Stomach (tissue), 9 donors: Measurements from ENCODE around the gene BCAS3. TPM values are rescaled to one million over a fixed set of nuclear protein-coding genes. Genes with fewer than 3 reads are reported as not detected.
"Not testable (repeated sequence)": the region's sequence is repeated elsewhere in the genome, so short reads cannot be mapped to it uniquely, and the experiment has no call there.

Experiments used
- DNase-seq, 2 donors: peaks; one replicate each; pipeline versions ENCODE4 v3.0.0 to v3.0.0-alpha.2; 2013 to 2019
- H3K27ac ChIP-seq, 5 donors: fragments of 200-600 bp in 4 of 5; sonication (generic) in 4 of 5; one replicate each; pipeline ENCODE4 v1.5.1; 2013 to 2019; ENCODE audit warnings: mild to moderate bottlenecking in 1 of 5, moderate library complexity in 1 of 5
- H3K27me3 ChIP-seq, 3 donors: fragments of 200-600 bp; sonication (generic); one replicate each; pipeline ENCODE4 v1.5.1; 2017 to 2019; ENCODE audit warnings: mixed run types in 1 of 3
- H3K36me3 ChIP-seq, 4 donors: fragments of 200-600 bp; sonication (generic); 1 replicate in 3 of 4; 2 replicates in 1 of 4; pipeline ENCODE4 v1.5.1; 2016 to 2019
- H3K4me1 ChIP-seq, 4 donors: fragments of 200-600 bp; sonication (generic); one replicate each; pipeline ENCODE4 v1.5.1; 2016 to 2019
- H3K4me3 ChIP-seq, 4 donors: fragments of 200-600 bp; sonication (generic) in 3 of 4; one replicate each; pipeline ENCODE4 v1.5.1; 2016 to 2019; ENCODE audit warnings: mild to moderate bottlenecking in 1 of 4
- H3K9me3 ChIP-seq, 4 donors: fragments of 200-600 bp; sonication (generic); one replicate each; pipeline ENCODE4 v1.5.1; 2016 to 2019
- EP300 ChIP-seq: sonication (generic); formaldehyde crosslinking; IDR thresholded peaks from one replicate; pipeline ENCODE4 v1.6.1; 2017; ENCODE audit warnings: antibody characterized with exemption
- POLR2A ChIP-seq, 4 donors: fragments of 450-650 bp; IDR thresholded peaks; one replicate each; pipeline ENCODE4 v1.6.1; 2016; ENCODE audit warnings: antibody characterized with exemption in 4 of 4, control low read depth in 2 of 4, mild to moderate bottlenecking in 1 of 4, moderate library complexity in 1 of 4
- POLR2AphosphoS5 ChIP-seq, 3 donors: sonication (generic); formaldehyde crosslinking; IDR thresholded peaks; one replicate each; pipeline ENCODE4 v1.6.1; 2016; ENCODE audit warnings: antibody characterized with exemption in 3 of 3
- WGBS, 5 donors: extraction: QIAGEN DNeasy Blood & Tissue Kit in 3 of 5; methylation state at CpG; one replicate each; pipeline versions ENCODE4 v1.1.5 to v1.1.7; 2013 to 2018; 5-methylcytosine and 5-hydroxymethylcytosine counted together
- intact Hi-C: fragments of 100-400 bp; cut with DNase I; formaldehyde crosslinking; loops from one replicate; pipeline ENCODE4 v1.15.1; 2023; ENCODE audit warnings: low total_unique reads
- polyA plus RNA-seq, 3 donors: library from polyadenylated mRNA; stranded (reverse); fragments of 200-250 nt; gene quantifications; one replicate each; pipeline ENCODE4 v1.2.3, GENCODE V29; 2013
- total RNA-seq, 5 donors: library from RNA; depleted of rRNA; stranded (reverse); fragments of >200 nt; gene quantifications; one replicate each; pipeline versions ENCODE4 v1.1.0 to v1.2.3, GENCODE V29; 2014 to 2016
- TF ChIP-seq, protein P1 (sequence below), 7 experiments: fragments of 450-650 bp in 4 of 7; fragments of 200-600 bp in 3 of 7; sonication (generic) in 3 of 7; IDR thresholded peaks; one replicate each; pipeline ENCODE4 v1.5.1; 2016 to 2019; ENCODE audit warnings: antibody characterized with exemption in 7 of 7, control low read depth in 2 of 7, mild to moderate bottlenecking in 1 of 7
- donor health status: healthy with polysubstance abuse.
- donor health status: Bipolar disorder and iron deficiency.
- donor health status: healthy.

The BCAS3 gene
- total and polyA plus RNA-seq, 8 donors, result 4.9 to 150 (median 25.3) TPM

DNA sequence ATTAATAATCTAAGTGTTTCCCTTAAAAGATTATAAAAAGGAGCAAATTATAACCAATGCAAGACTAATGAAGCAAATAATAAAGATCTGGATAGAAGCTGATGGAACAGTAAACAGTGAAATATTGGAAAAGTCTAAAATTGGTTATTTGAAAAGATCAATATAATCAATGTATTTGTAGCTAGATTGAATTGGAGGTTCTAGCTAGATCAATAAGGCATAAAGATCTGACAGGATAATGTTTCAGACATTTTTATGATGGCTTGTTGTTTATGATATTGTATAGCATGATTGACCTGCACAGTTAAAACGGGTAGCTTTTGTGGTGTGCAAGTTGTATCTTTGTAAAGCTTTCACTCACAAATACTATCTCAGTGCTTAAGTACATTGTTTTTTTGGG, 245.3 kb downstream of the BCAS3 start:
- Histone ChIP-seq H3K27me3 (no peaks in the 10 kb centered on the region), H3K9me3 (no peaks in the 10 kb centered on the region), H3K4me3 (no peak overlapping the region), H3K36me3 (no peaks in the 10 kb centered on the region), H3K4me1 (no peaks in the 10 kb centered on the region), H3K27ac (no peak overlapping the region)
- WGBS, 5 donors, result 42 to 65% (median 56%) methylated on average over 1 of the region's 1 CpG
- TF ChIP-seq POLR2AphosphoS5 (IDR thresholded peaks at IDR 0.05) (no peak), POLR2A (IDR thresholded peaks at IDR 0.05) (no peak), EP300 (no peak)
- TF ChIP-seq, protein P1, sequence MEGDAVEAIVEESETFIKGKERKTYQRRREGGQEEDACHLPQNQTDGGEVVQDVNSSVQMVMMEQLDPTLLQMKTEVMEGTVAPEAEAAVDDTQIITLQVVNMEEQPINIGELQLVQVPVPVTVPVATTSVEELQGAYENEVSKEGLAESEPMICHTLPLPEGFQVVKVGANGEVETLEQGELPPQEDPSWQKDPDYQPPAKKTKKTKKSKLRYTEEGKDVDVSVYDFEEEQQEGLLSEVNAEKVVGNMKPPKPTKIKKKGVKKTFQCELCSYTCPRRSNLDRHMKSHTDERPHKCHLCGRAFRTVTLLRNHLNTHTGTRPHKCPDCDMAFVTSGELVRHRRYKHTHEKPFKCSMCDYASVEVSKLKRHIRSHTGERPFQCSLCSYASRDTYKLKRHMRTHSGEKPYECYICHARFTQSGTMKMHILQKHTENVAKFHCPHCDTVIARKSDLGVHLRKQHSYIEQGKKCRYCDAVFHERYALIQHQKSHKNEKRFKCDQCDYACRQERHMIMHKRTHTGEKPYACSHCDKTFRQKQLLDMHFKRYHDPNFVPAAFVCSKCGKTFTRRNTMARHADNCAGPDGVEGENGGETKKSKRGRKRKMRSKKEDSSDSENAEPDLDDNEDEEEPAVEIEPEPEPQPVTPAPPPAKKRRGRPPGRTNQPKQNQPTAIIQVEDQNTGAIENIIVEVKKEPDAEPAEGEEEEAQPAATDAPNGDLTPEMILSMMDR (IDR thresholded peaks at IDR 0.05), result no peak
- DNase-seq, result no peak
- intact Hi-C loops, result no loop called here

DNA sequence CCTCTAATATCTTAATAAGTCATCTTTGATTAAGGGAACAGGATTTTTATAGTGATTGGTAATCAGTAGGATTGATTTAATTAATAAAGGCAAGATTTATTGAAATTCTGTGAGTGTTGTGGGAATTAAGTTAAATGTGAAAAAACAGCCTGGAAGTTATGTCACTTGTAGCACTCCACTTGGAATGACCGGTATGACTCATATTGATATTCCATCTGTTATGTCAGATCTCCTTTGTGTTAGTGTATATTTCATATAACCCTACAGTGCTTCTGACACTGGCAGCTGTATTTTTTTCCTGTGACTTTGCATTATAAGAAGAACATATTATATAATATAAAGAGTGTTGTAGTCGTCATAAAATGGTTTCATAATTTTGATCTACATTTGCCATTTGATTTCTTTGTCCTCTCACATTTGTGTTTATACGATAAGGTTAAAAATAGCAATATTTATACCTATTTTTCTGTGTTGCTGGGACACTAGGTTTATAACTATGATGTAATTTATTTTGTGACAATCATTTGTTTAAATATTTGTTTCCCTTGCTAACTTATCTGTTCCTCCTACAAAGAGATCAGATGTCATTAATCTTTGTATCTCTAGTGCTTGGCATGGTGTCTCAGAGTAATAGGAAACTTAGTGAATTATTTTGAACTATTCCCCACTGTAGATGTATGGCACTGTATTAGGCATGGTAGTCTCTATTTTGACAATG, 249.0 kb downstream of the BCAS3 start:
- Histone ChIP-seq H3K36me3 (no peaks in the 10 kb centered on the region), H3K27ac (no peak overlapping the region), H3K4me3 (no peak overlapping the region), H3K27me3 (no peaks in the 10 kb centered on the region), H3K4me1 (no peaks in the 10 kb centered on the region), H3K9me3 (no peaks in the 10 kb centered on the region)
- intact Hi-C loops, result no loop called here
- TF ChIP-seq POLR2A (IDR thresholded peaks at IDR 0.05) (no peak), EP300 (no peak), POLR2AphosphoS5 (IDR thresholded peaks at IDR 0.05) (no peak)
- TF ChIP-seq, protein P1 (IDR thresholded peaks at IDR 0.05), result no peak
- no peak for DNase-seq
- WGBS, 5 donors, result 74 to 88% (median 85%) methylated on average over 3 of the region's 3 CpGs

DNA sequence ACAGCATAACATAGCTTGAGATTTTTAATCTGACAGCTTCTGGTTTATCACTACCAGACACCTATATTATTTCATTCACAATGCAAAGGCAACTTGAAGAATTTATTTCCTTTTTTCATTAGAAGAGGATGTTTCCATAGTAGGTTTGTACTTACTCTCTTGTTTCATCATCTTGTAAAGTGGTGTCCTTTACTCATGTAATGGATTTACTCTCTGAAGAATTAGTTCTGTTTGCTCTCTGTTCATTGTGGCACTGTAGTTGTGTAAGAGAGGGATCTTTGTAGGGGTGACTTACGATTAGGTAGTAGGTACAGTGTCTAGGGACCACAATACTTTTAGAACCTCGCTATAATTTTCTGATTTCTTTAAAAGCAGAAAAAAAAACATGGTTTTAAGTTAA, 256.1 kb downstream of the BCAS3 start:
- Histone ChIP-seq H3K27me3 (no peaks in the 10 kb centered on the region), H3K9me3 (no peaks in the 10 kb centered on the region), H3K4me1 (no peaks in the 10 kb centered on the region), H3K36me3 (no peaks in the 10 kb centered on the region), H3K4me3 (no peak overlapping the region), H3K27ac (no peak overlapping the region)
- DNase-seq, result no peak
- intact Hi-C loops, result no loop called here
- TF ChIP-seq, protein P1 (IDR thresholded peaks at IDR 0.05), result no peak
- TF ChIP-seq EP300 (no peak), POLR2AphosphoS5 (IDR thresholded peaks at IDR 0.05) (no peak), POLR2A (IDR thresholded peaks at IDR 0.05) (no peak)
- 89 to 95% (median 92%) methylated on average over 2 of the region's 2 CpGs for WGBS, 5 donors

DNA sequence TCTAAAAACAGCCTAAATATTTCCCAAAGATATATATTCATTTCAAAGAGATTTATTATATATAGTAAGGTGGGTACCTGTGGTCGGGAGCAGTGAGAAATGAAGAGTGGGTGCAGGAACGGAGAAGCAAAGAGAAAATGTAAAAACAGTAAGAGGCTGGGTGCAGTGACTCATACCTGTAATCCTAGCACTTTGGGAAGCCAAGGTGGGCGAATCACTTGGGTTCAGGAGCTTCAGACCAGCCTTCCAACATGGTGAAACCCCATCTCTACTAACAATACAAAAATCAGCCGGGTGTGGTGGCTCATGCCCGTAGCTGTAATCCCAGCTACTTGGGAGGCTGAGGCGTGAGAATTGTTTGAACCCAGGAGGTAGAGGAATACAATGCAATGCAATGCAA, 257.1 kb downstream of the BCAS3 start:
- Histone ChIP-seq H3K4me3 (no peak overlapping the region), H3K27ac (no peak overlapping the region), H3K4me1 (no peaks in the 10 kb centered on the region), H3K27me3 (no peaks in the 10 kb centered on the region), H3K9me3 (no peaks in the 10 kb centered on the region), H3K36me3 (no peaks in the 10 kb centered on the region)
- TF ChIP-seq POLR2AphosphoS5 (IDR thresholded peaks at IDR 0.05) (no peak), POLR2A (IDR thresholded peaks at IDR 0.05) (no peak), EP300 (no peak)
- TF ChIP-seq, protein P1 (IDR thresholded peaks at IDR 0.05), result no peak
- WGBS, 5 donors, result 91 to 95% (median 92%) methylated on average over 6 of the region's 6 CpGs
- no peak for DNase-seq
- intact Hi-C loops, result no loop called here

DNA sequence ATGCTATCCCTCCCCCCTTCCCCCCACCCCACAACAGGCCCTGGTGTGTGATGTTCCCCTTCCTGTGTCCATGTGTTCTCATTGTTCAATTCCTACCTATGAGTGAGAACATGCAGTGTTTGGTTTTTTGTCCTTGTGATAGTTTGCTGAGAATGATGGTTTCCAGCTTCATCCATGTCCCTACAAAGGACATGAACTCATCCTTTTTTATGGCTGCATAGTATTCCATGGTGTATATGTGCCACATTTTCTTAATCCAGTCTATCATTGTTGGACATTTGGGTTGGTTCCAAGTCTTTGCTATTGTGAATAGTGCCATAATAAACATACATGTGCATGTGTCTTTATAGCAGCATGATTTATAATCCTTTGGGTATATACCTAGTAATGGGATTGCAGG, 258.3 kb downstream of the BCAS3 start:
- H3K9me3 ChIP-seq, H3K4me3 ChIP-seq, H3K4me1 ChIP-seq, H3K27ac ChIP-seq, H3K36me3 ChIP-seq, intact Hi-C loops, DNase-seq, H3K27me3 ChIP-seq: not testable (repeated sequence)
